ENCODE results near the gene UPF3A. TPM values are rescaled to one million over a fixed set of nuclear protein-coding genes. Genes with fewer than 3 reads are reported as not detected.
"Not testable (repeated sequence)": the region's sequence is repeated elsewhere in the genome, so short reads cannot be mapped to it uniquely, and the experiment has no call there.

The UPF3A gene
- total RNA-seq, 1 donor from 2014 or later = 91.8 TPM

DNA sequence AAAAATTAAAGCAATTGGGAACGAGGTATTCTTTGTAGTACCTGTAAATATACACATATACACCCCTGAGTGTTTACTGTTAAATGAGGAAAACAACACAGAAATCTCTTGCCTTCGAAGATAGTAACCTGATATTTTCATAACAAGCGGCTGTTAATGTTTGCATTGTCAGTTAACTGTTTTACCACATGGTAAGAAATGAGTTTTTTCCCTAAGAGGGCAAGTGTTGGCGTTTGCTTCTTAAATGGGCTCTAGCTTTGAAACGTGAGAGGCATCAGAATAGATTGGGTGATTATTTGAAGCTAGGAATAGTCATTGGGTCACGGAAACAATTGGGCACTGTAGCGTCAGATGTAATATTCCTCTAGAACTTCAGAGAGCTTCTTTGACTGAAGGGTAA lies 22.0 kb upstream of the UPF3A start:
- Mint-ChIP-seq H3K4me1 (ENCODE audit: unreplicated experiment) (no peaks in the 10 kb centered on the region), H3K9me3 (no peaks in the 10 kb centered on the region), H3K27ac (no peak overlapping the region), H3K27me3 (no peaks in the 10 kb centered on the region), H3K36me3 (peaks cover 39% of the 10 kb centered on the region), H3K4me3 (no peak overlapping the region)
- DNase-seq (ENCODE audit: extremely low spot score, unreplicated experiment) = no peak
- TF ChIP-seq CTCF (conservative IDR thresholded peaks at IDR 0.05) = no peak

DNA sequence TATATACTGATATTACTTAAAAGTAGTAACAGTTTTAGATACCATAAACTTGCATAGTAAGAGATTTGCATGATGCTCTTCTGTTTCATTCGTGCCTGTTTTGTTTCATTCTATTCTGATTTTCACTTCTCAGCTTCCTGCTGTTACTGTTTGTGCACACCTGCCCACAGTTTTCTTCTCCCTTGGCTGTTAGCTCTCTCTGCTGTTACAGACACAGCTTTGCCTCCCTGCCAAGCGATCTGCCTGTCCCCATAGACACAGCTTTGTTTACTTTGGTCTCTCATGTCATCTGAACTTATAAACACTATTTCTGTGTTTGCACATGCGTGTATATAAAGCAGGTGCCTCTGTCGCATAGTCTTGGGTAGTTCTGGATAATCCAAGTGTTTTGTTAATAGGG lies 21.4 kb upstream of the UPF3A start:
- DNase-seq (ENCODE audit: extremely low spot score, unreplicated experiment) = no peak
- Mint-ChIP-seq H3K9me3 (no peaks in the 10 kb centered on the region), H3K4me3 (no peak overlapping the region), H3K36me3 (peaks cover 41% of the 10 kb centered on the region), H3K4me1 (ENCODE audit: unreplicated experiment) (no peaks in the 10 kb centered on the region), H3K27me3 (no peaks in the 10 kb centered on the region), H3K27ac (no peak overlapping the region)
- no peak for TF ChIP-seq CTCF (conservative IDR thresholded peaks at IDR 0.05)

DNA sequence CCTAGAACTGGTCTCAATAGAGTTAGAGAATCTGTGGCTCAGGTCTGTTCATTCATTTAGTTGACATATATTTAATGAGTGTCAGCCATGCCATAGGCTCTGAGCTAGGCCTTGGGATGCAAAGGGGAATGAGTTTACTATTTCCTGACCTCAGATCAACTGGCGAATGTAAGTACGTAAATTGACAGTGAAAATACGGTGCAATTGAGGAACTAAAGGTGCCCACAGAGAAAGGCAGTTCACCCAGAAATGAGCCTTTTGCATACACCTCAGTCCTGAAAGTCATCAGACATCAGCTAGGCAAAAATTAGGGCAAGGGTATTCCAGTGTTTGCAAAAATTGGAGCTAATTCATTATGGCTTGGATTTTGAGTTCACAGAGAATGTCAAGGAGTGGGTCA lies 20.6 kb upstream of the UPF3A start:
- H3K4me3 Mint-ChIP-seq = no peak overlapping the region
- no peaks in the 10 kb centered on the region for H3K4me1 Mint-ChIP-seq (ENCODE audit: unreplicated experiment)
- no peaks in the 10 kb centered on the region for H3K9me3 Mint-ChIP-seq
- no peaks in the 10 kb centered on the region for H3K27me3 Mint-ChIP-seq
- H3K36me3 Mint-ChIP-seq = peaks cover 44% of the 10 kb centered on the region
- no peak for TF ChIP-seq CTCF (conservative IDR thresholded peaks at IDR 0.05)
- no peak for DNase-seq (ENCODE audit: extremely low spot score, unreplicated experiment)
- H3K27ac Mint-ChIP-seq = peak overlapping the region; percentile 13

DNA sequence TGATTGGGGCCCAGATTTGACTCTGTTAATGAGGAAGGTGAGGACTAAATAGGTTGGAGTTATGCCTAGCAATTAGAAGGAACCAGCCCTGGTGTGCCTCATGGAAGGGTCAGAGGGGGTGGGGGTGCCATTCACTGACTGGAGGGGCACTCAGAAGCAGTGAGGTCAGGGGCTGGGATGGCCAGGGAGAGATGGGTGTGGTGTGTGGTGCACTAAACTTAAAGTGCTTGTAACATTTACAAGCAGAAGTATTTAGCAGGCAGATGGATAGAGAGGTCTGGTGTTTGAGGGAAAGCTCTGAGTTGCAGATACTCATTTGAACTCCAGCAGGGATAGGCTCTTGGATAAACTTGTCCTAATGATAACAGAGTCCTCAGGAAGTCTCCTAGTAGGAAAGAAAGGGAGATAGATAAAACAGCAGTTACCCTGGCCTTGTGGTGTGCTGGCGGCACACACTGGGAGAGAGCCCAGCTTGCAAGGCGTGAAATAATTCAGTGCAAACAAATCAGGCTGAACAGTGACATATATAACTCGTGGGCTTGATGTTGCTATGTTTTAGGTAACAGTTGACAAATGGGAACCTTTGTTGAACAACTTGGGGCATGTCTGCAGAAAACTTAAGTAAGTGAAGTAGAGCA lies 20.0 kb upstream of the UPF3A start:
- Mint-ChIP-seq H3K4me3 (no peak overlapping the region), H3K27me3 (no peaks in the 10 kb centered on the region), H3K9me3 (no peaks in the 10 kb centered on the region), H3K36me3 (peaks cover 40% of the 10 kb centered on the region), H3K4me1 (ENCODE audit: unreplicated experiment) (no peaks in the 10 kb centered on the region), H3K27ac (peak overlapping the region; percentile 13)
- DNase-seq (ENCODE audit: extremely low spot score, unreplicated experiment) = no peak
- no peak for TF ChIP-seq CTCF (conservative IDR thresholded peaks at IDR 0.05)

- Mint-ChIP-seq H3K4me3 (no peak overlapping the region), H3K27me3 (no peaks in the 10 kb centered on the region), H3K36me3 (peaks cover 43% of the 10 kb centered on the region), H3K4me1 (ENCODE audit: unreplicated experiment) (no peaks in the 10 kb centered on the region), H3K9me3 (no peaks in the 10 kb centered on the region), H3K27ac (no peak overlapping the region)
- no peak for TF ChIP-seq CTCF (conservative IDR thresholded peaks at IDR 0.05)
- no peak for DNase-seq (ENCODE audit: extremely low spot score, unreplicated experiment)
Measured at GRCh38 chr13:114263578-114263977, 17.8 kb upstream of the UPF3A start.

GRCh38 chr13:114264313-114264712 lies 17.1 kb upstream of the UPF3A start:
- not testable (repeated sequence) for H3K4me1 Mint-ChIP-seq (ENCODE audit: unreplicated experiment); H3K27me3 Mint-ChIP-seq; H3K27ac Mint-ChIP-seq; H3K4me3 Mint-ChIP-seq; H3K9me3 Mint-ChIP-seq; DNase-seq (ENCODE audit: extremely low spot score, unreplicated experiment)
- peaks cover 46% of the 10 kb centered on the region for H3K36me3 Mint-ChIP-seq

All from type B pancreatic cell (in vitro differentiated cells).